Heart left ventricle (tissue), 16 donors: ENCODE measurements around the gene DDC. TPM values are rescaled to one million over a fixed set of nuclear protein-coding genes. Genes with fewer than 3 reads are reported as not detected.

Experiments
- ATAC-seq, 4 donors: fragments of 200-7000 bp; cut with Tn5 transposase; one replicate each; pipeline ENCODE4 v1.9.1; 2020 to 2022; ENCODE audit warnings: moderate library complexity in 4 of 4, mild to moderate bottlenecking in 3 of 4, moderate number of reproducible peaks in 1 of 4
- DNase-seq, 5 donors: peaks; one replicate each; pipeline ENCODE4 v3.0.0-alpha.2; 2020
- H3K27ac ChIP-seq, 12 donors: fragments of 200-600 bp; sonication (generic) in 4 of 12; one replicate each; pipeline versions ENCODE4 v1.5.0 to v1.8.0; 2016 to 2022; ENCODE audit warnings: mild to moderate bottlenecking in 2 of 12
- H3K27me3 ChIP-seq, 9 donors: fragments of 200-600 bp; sonication (generic) in 2 of 9; one replicate each; pipeline versions ENCODE4 v1.5.1 to v1.8.0; 2016 to 2022; ENCODE audit warnings: mild to moderate bottlenecking in 3 of 9
- H3K36me3 ChIP-seq, 9 donors: fragments of 200-600 bp; sonication (generic) in 2 of 9; one replicate each; pipeline versions ENCODE4 v1.5.0 to v1.8.0; 2018 to 2022; ENCODE audit warnings: mild to moderate bottlenecking in 2 of 9
- H3K4me1 ChIP-seq, 12 donors: fragments of 200-600 bp; sonication (generic) in 4 of 12; one replicate each; pipeline versions ENCODE4 v1.5.0 to v1.8.0; 2016 to 2022; ENCODE audit warnings: mild to moderate bottlenecking in 3 of 12
- H3K4me3 ChIP-seq, 12 donors: fragments of 200-600 bp; sonication (generic) in 4 of 12; one replicate each; pipeline versions ENCODE4 v1.5.0 to v1.8.0; 2017 to 2022; ENCODE audit warnings: mild to moderate bottlenecking in 9 of 12, moderate library complexity in 4 of 12
- H3K9me3 ChIP-seq, 12 donors: fragments of 200-600 bp; sonication (generic) in 4 of 12; one replicate each; pipeline versions ENCODE4 v1.5.0 to v1.8.0; 2016 to 2022; ENCODE audit warnings: mild to moderate bottlenecking in 1 of 12
- CTCF ChIP-seq, 12 donors: fragments of 200-600 bp; sonication (generic) in 4 of 12; IDR thresholded peaks; one replicate each; pipeline versions ENCODE4 v1.5.0 to v1.8.0; 2018 to 2022; ENCODE audit warnings: antibody characterized with exemption in 12 of 12, mild to moderate bottlenecking in 5 of 12
- POLR2A ChIP-seq, 2 donors: fragments of 450-650 bp; IDR thresholded peaks; one replicate each; pipeline ENCODE4 v1.6.1; 2017; ENCODE audit warnings: antibody characterized with exemption in 2 of 2, mild to moderate bottlenecking in 2 of 2, moderate library complexity in 2 of 2
- WGBS, 4 donors: extraction: QIAGEN DNeasy Blood & Tissue Kit in 2 of 4; methylation state at CpG; one replicate each; pipeline versions ENCODE4 v1.1.5 to v1.1.7; 2013 to 2018; 5-methylcytosine and 5-hydroxymethylcytosine counted together
- intact Hi-C, 10 donors: fragments of 100-400 bp; cut with DNase I; formaldehyde crosslinking; loops; one replicate each; pipeline versions ENCODE4 v1.11.1 to v1.14.2; 2022
- polyA plus RNA-seq, 2 donors: library from polyadenylated mRNA; stranded (reverse); fragments of 200-250 nt; gene quantifications; one replicate each; pipeline ENCODE4 v1.2.3, GENCODE V29; 2013
- total RNA-seq, 9 donors: library from RNA; depleted of rRNA in 2 of 9; stranded (reverse); fragments of >200 nt in 2 of 9; fragmentation: NEBNext Ultra II Directional in 3 of 9; extraction: Animal tissue kit (Norgen Biotek cat#: 25700) in 3 of 9; gene quantifications; one replicate each; pipeline versions ENCODE4 v1.1.0 to v1.2.4, GENCODE V29; 2016 to 2023
- donor health status: ischemic (EF 13 %, LVEDD 7.1; RV severe dilation, severe dysfunction).
- donor health status: healthy with polysubstance abuse.
- donor health status: DM: no; HTN: yes; CAD: no.
- donor health status: DM: no; HTN: no; CAD: no.
- donor health status: ischemic (EF 25% LVEDD 6.9; RV normal size, moderate dysfunction).
- donor health status: ischemic (EF 25% LVEDD 5.7; RV mildly dilated, moderate dysfunction).
- donor health status: healthy.
- donor health status: DM: yes; HTN: yes; CAD: no.
- donor health status: ischemic (EF 35%, LVEDD 5.7; RV mildly dilated, moderate dysfunction).
- donor health status: nonischemic (EF 11% LVEDD 7.7; RV severe dilation, severe dysfunction).
- donor health status: DM: yes; HTN: yes; CAD: no.
- donor health status: PGD.
- donor health status: ischemic (EF 29% LVEDD 5.4; RV normal size, mild dysfunction).
- donor health status: nonischemic (EF 23%, LVEDD 6.1; RV moderate dilation, normal function).

DDC gene
- total and polyA plus RNA-seq, 11 donors, result 0.08 TPM; not detected in 10

GRCh38 chr7:50533866-50534265, 31.3 kb downstream of the DDC start:
- Histone ChIP-seq H3K4me1 (no peaks in the 10 kb centered on the region), H3K4me3 (no peak overlapping the region), H3K27me3 (peaks cover 0 to 24% (median 0%) of the 10 kb centered on the region in 9 donors), H3K9me3 (no peaks in the 10 kb centered on the region), H3K27ac (no peak overlapping the region), H3K36me3 (no peaks in the 10 kb centered on the region)
- intact Hi-C loops, result no loop called here
- 74 to 87% (median 83%) methylated on average over 3 of the region's 3 CpGs for WGBS, 4 donors
- no peak for DNase-seq
- ATAC-seq, result no peak
- no peak for TF ChIP-seq POLR2A (IDR thresholded peaks at IDR 0.05)
- TF ChIP-seq CTCF (IDR thresholded peaks at IDR 0.05), result no peak

- DNase-seq, result no peak
- no peak overlapping the region for H3K4me3 ChIP-seq
Measured at GRCh38 chr7:50531928-50532327, 33.3 kb downstream of the DDC start.

GRCh38 chr7:50531401-50531911, 33.7 kb downstream of the DDC start:
- 67 to 78% (median 71%) methylated on average over 12 of the region's 12 CpGs for WGBS, 4 donors

More at GRCh38 chr7:50531928-50532327, 33.3 kb downstream of the DDC start:
- Histone ChIP-seq H3K9me3 (no peaks in the 10 kb centered on the region), H3K27ac (no peak overlapping the region), H3K36me3 (no peaks in the 10 kb centered on the region), H3K27me3 (peaks cover 0 to 35% (median 0%) of the 10 kb centered on the region in 9 donors), H3K4me1 (no peaks in the 10 kb centered on the region)
- intact Hi-C loops, result no loop called here
- no peak for ATAC-seq
- no peak for TF ChIP-seq CTCF (IDR thresholded peaks at IDR 0.05)
- TF ChIP-seq POLR2A (IDR thresholded peaks at IDR 0.05), result no peak
- 72 to 82% (median 74%) methylated on average over 7 of the region's 7 CpGs for WGBS, 4 donors

GRCh38 chr7:50530766-50531165, 34.4 kb downstream of the DDC start:
- Histone ChIP-seq H3K9me3 (peaks cover 0 to 3% (median 0%) of the 10 kb centered on the region in 12 donors), H3K4me3 (no peak overlapping the region), H3K4me1 (no peaks in the 10 kb centered on the region), H3K27me3 (peaks cover 0 to 35% (median 0%) of the 10 kb centered on the region in 9 donors), H3K27ac (no peak overlapping the region), H3K36me3 (no peaks in the 10 kb centered on the region)
- intact Hi-C loops, result no loop called here
- TF ChIP-seq POLR2A (IDR thresholded peaks at IDR 0.05) (no peak), CTCF (IDR thresholded peaks at IDR 0.05) (no peak)
- 94 to 100% (median 98%) methylated on average over 1 of the region's 1 CpG for WGBS, 4 donors
- DNase-seq, result no peak
- no peak for ATAC-seq

More at GRCh38 chr7:50531401-50531911, 33.7 kb downstream of the DDC start:
- Histone ChIP-seq H3K9me3 (no peaks in the 10 kb centered on the region), H3K27me3 (peaks cover 0 to 35% (median 0%) of the 10 kb centered on the region in 9 donors), H3K4me1 (no peaks in the 10 kb centered on the region), H3K27ac (no peak overlapping the region), H3K4me3 (no peak overlapping the region), H3K36me3 (no peaks in the 10 kb centered on the region)
- DNase-seq (no peak), ATAC-seq (no peak)
- intact Hi-C loops, result no loop called here
- no peak for TF ChIP-seq CTCF (IDR thresholded peaks at IDR 0.05)
- no peak for TF ChIP-seq POLR2A (IDR thresholded peaks at IDR 0.05)
